ENCODE measurements around the gene TEAD1.

The TEAD1 gene

DNA sequence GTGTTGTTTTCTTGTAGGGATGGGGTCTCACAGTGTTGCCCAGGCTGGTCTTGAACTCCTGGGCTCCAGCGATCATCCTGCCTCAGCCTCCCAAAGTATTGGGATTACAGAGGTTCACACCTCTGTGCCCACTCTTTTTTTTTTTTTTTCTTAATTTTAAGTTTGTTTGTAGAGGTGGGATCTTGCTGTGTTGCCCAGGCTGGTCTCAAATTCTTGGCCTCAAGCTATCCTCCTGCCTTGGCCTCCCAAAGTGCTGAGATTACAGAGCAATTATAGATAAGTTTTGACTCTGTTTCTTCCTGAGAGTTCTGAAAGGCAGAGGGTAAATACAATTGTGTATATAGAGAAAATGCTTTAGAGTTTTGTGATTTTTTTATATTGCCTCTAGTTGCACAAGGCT is 160.4 kb downstream of the TEAD1 start:
- no peak for DNase-seq (ENCODE audit: low spot score)

DNA sequence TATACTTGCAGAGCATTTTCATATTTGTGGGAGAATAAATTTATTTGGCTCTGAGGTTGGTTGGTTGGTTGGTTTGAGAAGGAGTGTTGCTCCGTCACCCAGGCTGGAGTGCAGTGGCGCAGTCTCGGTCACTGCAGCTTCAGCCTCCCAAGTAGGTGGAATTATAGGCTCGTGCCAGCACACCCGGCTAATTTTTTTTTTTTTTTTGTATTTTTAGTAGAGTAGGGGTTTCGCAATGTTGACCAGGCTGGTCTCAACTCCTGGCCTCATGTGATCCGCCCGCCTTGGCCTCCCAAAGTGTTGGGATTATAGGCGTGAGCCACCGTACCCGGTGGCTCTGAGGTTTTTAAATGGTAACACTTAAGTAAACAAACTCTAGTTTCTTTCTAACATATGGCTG is 161.1 kb downstream of the TEAD1 start:
- no peak for DNase-seq (ENCODE audit: low spot score)

DNA sequence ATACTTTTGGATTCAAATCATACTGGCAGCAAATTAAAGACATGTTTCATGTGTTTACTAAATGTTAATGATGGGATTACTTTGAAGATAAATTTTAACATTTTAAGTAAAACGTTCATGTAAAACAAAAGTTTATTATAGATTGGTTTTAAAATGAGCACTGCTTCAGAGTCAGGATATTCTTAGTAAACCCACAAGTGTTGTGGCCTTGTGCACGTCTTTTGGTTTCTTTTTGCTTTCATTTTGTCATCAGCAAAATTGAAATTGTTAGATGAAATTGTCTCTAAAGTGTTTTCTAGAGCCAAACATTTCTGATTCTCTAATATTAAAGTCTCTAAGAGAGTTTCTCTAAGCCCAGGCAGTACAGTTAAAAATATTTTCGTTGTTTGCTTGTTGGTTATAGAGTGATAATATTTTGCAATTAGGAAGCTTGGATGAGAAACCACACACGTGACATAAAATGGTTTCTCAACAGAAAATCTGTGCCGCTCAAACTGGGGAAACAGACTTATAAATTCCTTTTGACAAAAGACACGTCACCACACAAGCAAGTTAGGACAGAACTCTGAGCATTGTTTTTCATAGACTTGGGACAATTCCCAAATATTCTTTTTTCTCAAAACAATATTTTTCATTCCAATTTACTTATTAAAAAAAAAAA is 164.4 kb downstream of the TEAD1 start:
- DNase-seq (ENCODE audit: low spot score) = no peak

DNA sequence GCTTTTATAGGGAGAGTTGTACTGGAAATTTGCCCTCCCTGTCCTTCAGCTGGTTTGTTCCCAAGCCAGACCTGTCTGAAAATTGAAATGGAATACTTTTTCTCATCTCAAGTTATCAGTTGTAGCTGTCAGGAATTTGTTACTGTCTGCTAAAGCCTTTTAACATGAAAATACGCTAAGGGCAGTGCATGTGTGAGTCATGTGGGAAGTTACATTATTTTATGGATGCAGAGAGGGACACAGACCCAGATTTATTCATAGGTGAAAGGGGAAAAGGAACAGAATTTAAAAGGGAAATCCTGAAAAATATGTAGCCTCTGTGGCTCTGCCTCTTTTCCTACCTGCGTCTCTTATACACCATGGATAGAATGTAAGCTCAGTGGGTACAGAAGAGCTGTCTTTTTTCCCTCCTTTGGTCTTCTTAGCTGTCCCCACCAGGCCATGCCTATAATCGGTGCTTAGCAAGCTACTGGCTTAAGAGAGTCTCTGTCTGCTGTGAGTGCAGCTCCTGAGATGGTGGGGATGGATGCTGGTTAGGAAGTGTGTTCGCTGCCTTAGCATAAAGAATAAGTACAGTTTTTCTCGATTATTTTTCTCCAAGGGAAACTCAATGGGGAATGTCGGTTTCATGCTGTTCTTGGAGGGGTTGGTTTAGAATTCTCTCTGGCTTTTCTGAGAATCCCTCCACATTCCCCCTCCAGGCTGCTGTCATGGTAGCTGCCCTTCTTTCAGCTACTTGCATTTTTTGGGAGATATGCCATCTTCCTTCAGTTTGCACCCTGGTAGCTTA is 166.8 kb downstream of the TEAD1 start:
- no peak for DNase-seq (ENCODE audit: low spot score)

DNA sequence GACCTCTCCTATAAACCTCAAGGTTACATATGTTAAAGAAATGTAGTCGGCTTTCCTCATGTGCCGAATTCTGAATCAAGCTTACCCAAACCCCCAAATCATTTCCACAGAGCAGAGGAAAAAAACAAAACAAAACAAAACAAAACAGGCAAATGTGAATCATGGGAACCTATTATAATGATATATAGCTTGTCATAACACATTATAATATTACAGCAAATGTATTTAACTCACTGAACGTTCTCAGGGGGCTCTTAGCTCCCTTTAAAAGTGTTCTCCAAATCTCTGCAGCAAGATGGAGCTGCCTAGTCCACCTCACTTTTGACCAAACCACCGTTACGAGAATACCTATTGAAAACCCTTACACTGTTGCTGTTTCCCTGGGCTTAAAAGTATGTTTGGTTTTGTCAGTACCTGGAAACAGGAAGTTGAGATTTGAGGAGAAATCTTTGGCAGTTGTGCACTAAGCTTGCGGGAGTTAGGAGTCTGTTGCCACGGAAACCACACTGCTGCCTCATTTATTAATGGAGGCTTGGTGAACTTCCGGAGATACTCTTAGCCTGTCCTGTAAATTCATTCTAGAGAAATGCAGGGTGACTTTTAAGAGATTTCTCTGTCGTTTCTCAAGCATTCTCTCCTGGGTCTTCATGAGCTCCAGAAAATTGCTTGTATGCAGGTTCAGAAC is 167.9 kb downstream of the TEAD1 start:
- DNase-seq (ENCODE audit: low spot score) = no peak

DNA sequence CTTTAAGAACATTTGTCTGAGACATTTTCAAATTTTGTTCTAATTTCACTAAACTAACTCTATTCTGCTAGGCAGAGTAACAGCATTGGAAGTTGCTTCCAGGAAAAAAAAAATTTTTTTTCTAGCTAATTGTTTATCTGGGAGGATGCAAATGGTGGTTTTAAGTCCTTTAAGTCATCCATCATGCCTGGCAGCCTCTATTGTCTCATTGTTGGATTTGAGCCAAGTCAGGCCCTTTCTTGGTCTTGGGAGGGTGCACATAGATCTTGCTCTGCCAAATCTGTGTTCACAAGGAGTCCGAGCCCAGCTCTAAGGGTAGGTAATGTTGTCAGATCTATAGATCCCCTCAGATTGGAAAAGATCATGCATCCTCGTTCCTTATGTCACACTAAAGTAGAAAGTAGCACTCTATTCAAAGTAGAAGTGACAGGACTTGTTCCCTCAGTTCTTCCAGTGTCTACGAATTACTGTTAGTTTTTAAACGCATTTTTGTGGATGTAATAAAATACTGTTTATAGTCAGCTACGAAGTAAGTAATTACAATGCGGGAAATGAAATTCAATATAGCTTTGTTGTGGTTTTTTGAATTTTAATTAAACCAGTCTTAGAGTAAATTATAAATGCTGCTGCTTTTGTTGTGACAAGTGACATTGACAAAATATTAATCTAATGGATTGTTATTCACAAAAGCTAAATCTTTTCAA is 168.9 kb downstream of the TEAD1 start:
- peak; percentile 5 for DNase-seq (ENCODE audit: low spot score)

DNA sequence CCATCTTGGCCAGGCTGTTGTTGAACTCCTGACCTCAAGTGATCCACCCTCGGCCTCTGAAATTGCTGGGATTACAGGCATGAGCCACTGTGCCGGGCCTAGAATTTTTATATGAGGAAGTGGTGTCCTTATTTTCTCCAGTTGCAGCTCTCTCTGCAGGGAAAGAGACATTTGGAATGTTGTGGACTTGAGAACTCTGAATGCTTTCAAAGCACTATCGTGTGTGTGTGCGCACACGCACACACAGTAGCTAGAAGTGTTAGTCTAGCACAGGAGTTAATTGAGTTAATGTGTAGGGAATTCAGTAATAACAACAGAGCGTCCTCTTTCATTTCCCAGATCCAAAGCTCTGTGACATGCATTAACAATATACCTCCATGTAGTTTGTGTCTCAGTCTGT is 170.9 kb downstream of the TEAD1 start:
- no peak for DNase-seq (ENCODE audit: low spot score)

DNA sequence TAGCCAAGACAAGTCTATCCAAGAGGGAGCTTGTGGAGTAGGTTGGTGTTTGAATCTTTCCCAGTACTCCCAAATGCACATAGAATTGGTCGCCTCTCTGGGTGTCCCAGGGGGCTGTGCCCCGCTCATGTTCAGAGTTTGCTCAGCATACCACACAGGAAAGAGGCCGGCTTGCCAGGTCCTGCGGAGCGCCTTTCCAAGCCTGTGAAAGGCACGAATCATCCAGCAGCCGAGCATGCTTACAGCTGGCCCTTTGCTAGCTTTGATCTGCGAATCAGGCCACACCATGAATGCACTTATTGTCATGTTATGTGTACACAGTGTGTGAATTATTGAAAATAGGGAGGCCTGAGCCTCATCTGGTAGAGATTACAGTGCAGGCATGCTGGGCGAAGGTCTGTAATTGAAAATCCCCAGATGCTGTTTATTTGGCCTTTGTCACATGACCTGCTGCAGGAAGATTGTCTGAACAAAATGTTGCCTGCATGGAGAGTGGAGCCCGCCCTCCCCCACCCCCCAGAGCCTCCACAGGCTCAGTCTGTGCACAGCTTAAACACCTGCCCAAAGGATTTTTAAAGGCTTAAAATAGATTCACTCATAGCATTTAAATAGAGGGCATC is 171.6 kb downstream of the TEAD1 start:
- DNase-seq (ENCODE audit: low spot score) = no peak

DNA sequence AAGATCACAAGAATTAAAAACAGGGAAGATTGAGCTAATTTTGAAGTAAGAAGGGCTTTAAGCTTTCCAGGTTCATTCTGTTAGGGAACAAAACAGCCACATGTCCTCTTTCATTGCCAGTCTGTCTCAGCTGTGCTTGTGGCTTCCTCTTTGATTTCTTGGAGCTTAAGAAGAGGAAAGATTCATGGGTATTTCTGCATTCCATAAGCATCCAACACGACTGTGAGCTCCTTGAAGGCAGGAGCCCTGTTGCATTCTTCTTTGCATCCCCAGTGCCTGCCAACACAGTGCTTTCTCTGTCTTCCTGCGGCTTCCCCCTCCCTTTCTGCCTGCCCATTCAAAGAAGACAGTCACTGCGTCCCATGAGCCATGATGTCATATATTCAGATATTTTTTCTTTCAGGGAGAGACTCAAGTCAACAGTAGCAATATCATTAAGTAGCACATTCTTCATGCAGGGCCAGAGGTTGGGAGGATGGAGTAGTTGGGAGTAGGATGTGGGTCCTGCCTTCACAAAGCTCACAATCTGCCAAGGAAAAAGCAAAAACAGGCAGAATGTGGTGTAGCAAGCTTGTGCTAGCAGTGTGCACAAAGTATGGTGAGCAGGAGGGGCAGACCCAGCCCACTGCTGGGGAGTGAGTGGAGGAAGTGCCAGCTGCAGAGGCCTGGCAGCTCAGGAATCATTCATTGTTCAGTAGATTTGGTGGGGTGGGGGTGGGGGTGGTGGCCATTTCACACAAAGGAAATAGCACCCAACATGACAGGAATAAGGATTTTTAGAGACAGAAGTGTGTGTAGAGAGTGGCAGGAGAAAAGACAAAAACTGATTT is 172.8 kb downstream of the TEAD1 start:
- DNase-seq (ENCODE audit: low spot score) = no peak

DNA sequence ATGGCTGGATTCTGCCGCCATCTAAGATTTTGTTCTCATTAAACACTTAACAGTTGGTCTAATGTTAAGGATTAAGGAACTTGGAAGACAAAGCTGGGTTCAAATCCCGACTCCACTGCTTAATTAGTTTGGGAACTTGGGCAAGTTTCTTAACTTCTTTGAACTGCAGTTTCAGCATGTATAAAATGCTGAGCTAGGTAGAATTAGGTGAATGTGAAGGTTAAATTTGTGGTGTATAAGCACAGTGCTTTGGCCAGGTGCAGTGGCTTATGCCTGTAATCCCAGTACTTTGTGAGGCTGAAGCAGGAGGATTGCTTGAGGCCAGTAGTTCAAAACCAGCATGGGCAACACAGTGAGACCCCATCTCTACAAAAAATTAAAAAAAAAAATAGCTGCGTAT is 174.2 kb downstream of the TEAD1 start:
- no peak for DNase-seq (ENCODE audit: low spot score)

DNA sequence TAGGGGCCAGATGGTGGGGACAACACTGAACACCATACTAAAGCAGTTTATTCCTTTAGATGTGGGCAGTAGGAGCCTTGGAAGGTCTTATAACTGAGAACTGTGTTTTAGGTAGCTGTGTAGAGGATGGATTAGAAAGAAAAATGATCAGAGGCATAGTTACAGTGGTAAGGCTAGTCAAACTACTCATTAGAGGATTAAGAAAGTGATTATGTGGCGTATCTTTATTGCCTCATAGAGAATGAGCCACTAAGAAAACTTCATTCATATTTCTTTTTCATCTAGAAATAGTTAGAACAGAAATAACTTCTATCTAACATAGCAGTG is 179.1 kb downstream of the TEAD1 start:
- no peak for DNase-seq (ENCODE audit: low spot score)

DNA sequence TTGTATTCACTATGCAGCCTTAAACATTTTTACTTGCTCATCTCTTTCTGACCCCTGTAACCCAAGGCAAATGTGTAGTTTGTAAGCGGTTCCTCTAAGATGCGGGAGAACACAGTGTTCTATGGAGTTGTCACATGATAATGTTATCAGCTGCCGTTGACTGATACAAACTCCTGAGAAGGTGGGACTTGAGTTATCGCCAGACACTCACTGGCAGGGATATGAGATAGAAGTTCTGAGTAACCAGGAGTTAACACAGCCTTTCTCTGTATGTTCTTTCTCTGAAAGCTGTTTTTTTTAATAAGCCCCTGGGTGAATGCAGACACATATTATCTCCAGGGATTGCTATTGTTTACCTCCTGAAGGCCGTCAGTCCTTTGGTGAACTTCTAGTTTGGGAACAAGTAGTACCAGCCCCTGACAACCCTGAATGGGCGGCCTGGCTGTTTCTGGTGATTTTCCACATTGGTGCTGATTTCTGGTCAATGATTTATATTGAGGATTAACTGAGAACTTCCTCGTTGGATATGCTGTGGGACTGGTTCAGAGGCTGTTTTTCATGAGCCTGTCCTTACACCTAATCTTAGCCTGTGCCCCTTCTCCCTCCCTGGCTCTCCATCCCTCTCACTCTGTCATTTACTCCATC is 179.6 kb downstream of the TEAD1 start:
- peak; percentile 3 for DNase-seq (ENCODE audit: low spot score)

DNA sequence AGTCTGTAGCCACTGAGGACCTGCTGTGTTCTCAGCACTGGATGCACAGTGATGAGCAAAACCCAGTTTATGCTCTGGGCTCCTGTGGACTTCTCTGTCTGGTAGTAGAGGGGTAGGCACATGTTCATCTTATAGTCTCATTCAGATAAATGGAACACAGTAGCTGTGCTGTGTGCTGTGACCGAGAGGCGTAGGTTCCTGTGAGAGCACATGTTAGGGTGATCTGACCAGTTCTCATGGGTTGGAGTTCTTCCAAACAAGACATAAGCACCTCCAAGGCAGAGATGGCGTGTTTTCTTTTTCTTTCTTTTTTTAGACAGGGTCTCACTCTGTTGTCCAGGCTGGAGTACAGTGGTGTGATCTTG is 180.1 kb downstream of the TEAD1 start:
- no peak for DNase-seq (ENCODE audit: low spot score)

DNA sequence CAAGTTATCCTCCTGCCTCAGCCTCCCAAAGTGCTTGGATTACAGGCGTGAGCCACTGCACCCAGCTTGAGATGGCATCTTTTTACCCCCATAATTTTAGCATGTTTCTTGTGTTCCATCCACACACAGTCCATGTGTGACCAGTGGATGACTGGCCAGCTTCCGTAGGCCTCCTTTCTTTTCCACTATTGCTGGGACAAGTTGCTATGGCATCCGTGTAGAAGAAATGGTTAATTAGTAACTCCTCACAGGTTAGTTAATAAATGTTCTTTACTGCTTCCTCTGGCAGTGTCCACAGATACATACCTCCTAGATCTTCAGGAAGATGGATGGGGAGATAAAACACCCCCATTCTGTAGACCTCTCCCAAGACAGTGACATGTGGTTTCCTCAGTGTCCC is 180.6 kb downstream of the TEAD1 start:
- no peak for DNase-seq (ENCODE audit: low spot score)

DNA sequence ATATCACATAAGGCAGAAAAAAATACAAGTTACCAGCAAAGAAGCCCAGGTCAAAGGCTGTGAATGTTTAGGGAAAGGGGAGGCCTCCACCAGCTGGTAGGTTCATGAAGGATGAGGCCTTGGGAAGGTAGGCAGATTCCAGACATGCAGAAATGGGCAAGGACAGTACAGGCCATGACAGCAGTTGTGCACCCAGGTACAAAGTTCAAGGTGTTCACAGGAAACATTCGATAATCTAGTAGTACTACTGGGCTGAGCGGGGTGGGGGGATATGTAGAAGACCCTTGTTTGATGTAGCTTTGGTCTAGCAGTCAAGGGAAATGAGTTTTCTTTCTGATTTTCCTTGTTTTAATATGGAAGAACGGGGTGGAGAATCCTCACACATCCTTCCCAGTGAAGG is 182.1 kb downstream of the TEAD1 start:
- no peak for DNase-seq (ENCODE audit: low spot score)

DNA sequence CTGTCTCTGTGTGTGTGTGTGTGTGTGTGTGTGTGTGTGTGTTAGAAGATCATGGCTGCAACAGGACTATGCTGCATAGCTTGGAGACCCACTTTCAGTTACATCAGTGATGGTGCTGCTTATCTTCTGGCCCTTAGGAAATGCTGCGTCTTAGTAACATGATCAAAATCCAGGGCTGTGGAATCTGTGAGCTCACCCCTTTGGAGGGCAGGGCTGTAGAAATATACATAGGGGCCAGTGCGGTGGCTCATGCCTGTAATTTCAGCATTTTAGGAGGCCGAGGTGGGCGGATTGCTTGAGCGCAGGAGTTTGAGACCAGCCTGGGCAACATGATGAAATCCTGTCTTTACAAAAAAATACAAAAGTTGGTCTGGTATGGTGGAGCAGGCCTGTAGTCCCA is 183.4 kb downstream of the TEAD1 start:
- DNase-seq (ENCODE audit: low spot score) = no peak

DNA sequence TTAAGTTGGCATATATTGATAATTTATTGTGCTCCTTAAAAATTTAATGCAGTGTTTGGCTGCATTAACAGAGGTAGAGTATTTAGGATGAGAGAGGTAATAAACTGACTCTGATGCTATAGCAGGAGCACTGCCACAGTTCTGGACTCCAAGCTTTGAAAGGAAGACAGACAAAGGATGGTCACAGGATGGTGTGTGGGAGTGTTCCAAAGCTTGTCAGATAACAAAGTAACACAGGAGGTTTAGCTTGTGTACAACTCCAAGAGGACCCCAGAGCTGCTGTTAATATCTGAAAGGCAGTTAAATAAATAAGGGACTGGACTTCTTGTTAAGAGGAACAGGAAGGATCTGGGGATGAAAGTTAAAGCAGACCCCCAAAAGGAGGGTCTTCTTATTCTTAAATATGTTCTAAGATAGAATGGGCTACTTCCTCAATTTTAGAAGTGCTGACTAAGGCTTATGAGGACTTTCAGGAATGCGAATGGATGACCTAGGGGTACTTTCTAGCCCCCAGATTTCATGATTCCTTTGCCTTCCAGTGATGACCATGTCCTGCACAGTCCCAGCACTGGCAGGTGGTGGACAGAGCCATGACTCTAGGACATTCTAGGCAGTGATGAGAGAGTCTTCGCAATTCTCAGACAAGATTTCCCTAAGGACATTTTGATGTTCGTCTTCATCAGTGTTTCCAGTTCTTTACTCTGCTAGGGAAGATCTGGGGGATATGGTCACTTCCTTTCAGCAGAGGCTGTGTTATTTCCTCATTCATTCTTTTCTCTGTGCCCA is 185.8 kb downstream of the TEAD1 start:
- no peak for DNase-seq (ENCODE audit: low spot score)

DNA sequence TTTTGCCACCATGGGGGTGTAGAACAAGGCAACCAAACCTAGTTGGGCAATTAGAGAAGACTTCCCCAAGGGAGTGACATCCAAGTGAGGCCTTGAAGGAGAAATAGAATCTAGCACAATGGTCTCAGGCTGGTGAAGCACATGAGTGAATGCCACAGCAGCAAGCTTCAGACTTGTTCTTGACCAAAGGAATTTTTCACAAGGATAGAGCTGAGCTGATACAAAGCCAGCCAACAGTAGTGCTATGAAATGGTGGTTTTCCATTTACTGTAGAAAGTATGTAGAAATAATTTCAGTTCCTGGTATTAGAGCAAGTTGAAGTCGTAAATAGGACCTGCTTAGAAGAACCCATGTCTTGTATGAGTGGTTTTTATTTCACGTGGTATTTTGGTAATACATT is 186.6 kb downstream of the TEAD1 start:
- DNase-seq (ENCODE audit: low spot score) = no peak

DNA sequence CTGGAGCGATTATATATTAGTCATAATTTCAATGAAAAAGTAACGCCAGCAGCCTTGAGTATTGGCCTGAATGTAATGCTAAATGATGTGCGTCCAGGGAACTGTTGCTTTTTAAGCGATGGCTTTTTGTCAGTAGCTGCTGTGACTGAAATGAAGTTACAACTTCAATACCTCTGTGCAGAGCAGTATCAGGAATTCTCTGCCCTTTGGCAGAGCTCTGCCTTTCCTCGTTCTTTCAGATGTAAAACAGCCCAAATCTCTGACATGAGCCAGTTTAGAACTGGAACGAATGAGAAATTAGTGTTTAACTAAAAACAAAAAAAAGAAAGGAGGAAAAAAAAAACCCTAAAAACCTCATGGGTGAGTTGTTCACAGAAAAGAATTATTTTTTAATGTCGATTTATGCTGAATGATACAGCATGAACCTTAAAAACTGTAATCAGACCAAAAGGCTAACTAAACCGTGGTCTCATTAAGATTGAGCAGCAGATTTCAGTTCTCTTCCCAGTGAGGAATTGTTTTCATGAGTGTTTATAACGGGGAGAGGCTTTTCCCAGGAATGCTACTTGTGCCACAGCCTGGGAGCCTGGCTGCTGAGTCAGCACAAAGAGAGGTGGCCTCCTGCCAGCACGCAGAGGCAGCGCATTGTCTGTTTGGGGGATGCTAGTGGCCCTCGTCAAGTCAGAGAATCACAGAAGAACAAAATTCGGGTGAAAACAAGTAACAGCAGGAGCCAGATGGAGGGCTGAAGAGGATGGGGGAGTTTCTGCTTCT is 188.7 kb downstream of the TEAD1 start:
- DNase-seq (ENCODE audit: low spot score) = no peak

Measured in hematopoietic multipotent progenitor cell treated with erythropoietin and hydrocortisone succinate and interleukin-3 and kit ligand, for 15 days (in vitro differentiated cells).